Psoas muscle (tissue), 8 donors: ENCODE measurements around the gene MYRFL. TPM values are rescaled to one million over a fixed set of nuclear protein-coding genes. Genes with fewer than 3 reads are reported as not detected.

Source experiments
- ATAC-seq, 4 donors: fragments of 200-7000 bp; cut with Tn5 transposase; one replicate each; pipeline ENCODE4 v1.9.1; 2020; ENCODE audit warnings: moderate library complexity in 3 of 4, mild to moderate bottlenecking in 2 of 4
- DNase-seq, 2 donors: peaks; one replicate each; pipeline ENCODE4 v3.0.0-alpha.2; 2020
- H3K27ac ChIP-seq: fragments of 200-600 bp; one replicate; pipeline ENCODE4 v1.8.0; 2022
- H3K27me3 ChIP-seq, 3 donors: fragments of 200-600 bp in 1 of 3; one replicate each; pipeline versions ENCODE4 v1.6.1 to v1.8.0; 2013 to 2022; ENCODE audit warnings: low read length in 2 of 3, mild to moderate bottlenecking in 2 of 3, moderate library complexity in 1 of 3; ENCODE audit not compliant: insufficient read depth in 3 of 3
- H3K36me3 ChIP-seq, 2 donors: fragments of 200-600 bp in 1 of 2; one replicate each; pipeline versions ENCODE4 v1.6.1 to v1.8.0; 2013 to 2022; ENCODE audit warnings: low read depth in 1 of 2, mild to moderate bottlenecking in 1 of 2, moderate library complexity in 1 of 2; ENCODE audit not compliant: insufficient read depth in 1 of 2
- H3K4me1 ChIP-seq: fragments of 200-600 bp; one replicate; pipeline ENCODE4 v1.8.0; 2022
- H3K4me3 ChIP-seq: fragments of 200-600 bp; one replicate; pipeline ENCODE4 v1.8.0; 2022; ENCODE audit warnings: mild to moderate bottlenecking
- H3K9me3 ChIP-seq: fragments of 200-600 bp; one replicate; pipeline ENCODE4 v1.8.0; 2022
- CTCF ChIP-seq: fragments of 200-600 bp; IDR thresholded peaks from one replicate; pipeline ENCODE4 v1.8.0; 2022; ENCODE audit warnings: antibody characterized with exemption
- WGBS, 3 donors: extraction: QIAGEN DNeasy Blood & Tissue Kit; methylation state at CpG; one replicate each; pipeline versions ENCODE4 v1.1.6 to v1.1.7; 2013; 5-methylcytosine and 5-hydroxymethylcytosine counted together
- intact Hi-C, 2 donors: fragments of 100-400 bp; cut with DNase I; formaldehyde crosslinking; loops; one replicate each; pipeline versions ENCODE4 v1.11.0 to v1.14.2; 2022
- polyA plus RNA-seq, 3 donors: library from polyadenylated mRNA; stranded (reverse); fragments of 200-250 nt; gene quantifications; one replicate each; pipeline ENCODE4 v1.2.3, GENCODE V29; 2013
- total RNA-seq, 4 donors: library from RNA; stranded (reverse); fragmentation: NEBNext Ultra II Directional in 2 of 4; extraction: Animal tissue kit (Norgen Biotek cat#: 25700) in 2 of 4; gene quantifications; one replicate each; pipeline versions ENCODE4 v1.2.1 to v1.2.4, GENCODE V29; 2021 to 2023
- donor health status: healthy with polysubstance abuse.
- donor health status: DM: no; HTN: no; CAD: no; lungs with moderate emphysema.
- donor health status: Bipolar disorder and iron deficiency.
- donor health status: healthy.
- donor health status: DM: yes; HTN: yes; CAD: no.
- donor health status: DM: no; HTN: no; CAD: no.
- donor health status: DM: no; HTN: no; CAD: no.
- donor health status: DM: yes; HTN: yes; CAD: no.

MYRFL gene
- total and polyA plus RNA-seq, 7 donors: 0.06 to 0.18 (median 0.10) TPM; not detected in 3

DNA sequence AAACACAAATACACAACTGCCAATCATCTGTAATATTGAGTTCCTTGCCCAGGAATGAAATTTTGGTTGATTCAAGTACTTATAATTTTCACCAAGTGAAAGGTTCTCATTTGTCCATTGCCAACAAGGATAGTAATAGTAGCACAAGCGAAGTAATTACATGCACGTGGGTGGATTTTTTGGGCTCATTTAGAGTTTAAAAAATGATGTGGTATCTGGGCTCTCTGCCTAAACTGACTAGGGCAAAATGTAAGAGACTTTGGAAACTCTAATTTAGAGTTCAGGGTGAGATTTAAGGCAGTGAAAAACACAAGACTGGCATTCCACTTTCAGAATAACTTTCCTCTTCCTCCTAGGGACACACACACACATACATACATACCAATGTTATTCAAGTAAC is 111.7 kb downstream of the MYRFL start:
- ATAC-seq (no peak), DNase-seq (no peak)
- H3K27ac ChIP-seq: no peak overlapping the region
- WGBS, 3 donors: 27 to 40% (median 30%) methylated on average over 2 of the region's 2 CpGs
- H3K27me3 ChIP-seq: no peaks in the 10 kb centered on the region
- no peaks in the 10 kb centered on the region for H3K4me1 ChIP-seq
- no peak overlapping the region for H3K4me3 ChIP-seq
- intact Hi-C loops: no loop called here
- TF ChIP-seq CTCF: no peak
- no peaks in the 10 kb centered on the region for H3K36me3 ChIP-seq
- no peaks in the 10 kb centered on the region for H3K9me3 ChIP-seq

GRCh38 chr12:69947123-69947522 is 122.1 kb downstream of the MYRFL start:
- H3K36me3 ChIP-seq: no peaks in the 10 kb centered on the region
- H3K4me1 ChIP-seq: no peaks in the 10 kb centered on the region
- H3K4me3 ChIP-seq: no peak overlapping the region
- no peaks in the 10 kb centered on the region for H3K27me3 ChIP-seq
- intact Hi-C loops: no loop called here
- ATAC-seq (no peak), DNase-seq (no peak)
- H3K9me3 ChIP-seq: no peaks in the 10 kb centered on the region
- TF ChIP-seq CTCF: no peak
- H3K27ac ChIP-seq: no peak overlapping the region

DNA sequence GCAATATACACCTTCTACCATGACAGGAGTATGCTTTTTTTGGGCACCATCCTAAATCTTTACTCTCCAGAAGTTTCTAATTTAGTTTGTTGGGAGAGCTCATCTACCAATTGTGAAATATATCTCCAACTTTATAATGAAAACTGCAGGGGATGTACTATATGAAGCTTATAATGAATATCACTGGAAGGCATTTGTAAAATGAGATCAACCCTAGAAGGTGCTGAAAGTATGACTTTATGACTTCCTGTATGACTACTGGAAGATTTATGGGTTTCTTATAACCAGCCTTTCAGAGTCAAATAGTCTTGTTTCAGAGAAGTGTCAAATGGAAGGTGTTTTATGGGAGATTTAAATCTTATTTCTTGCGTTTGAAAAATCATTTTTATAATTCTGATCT is 122.9 kb downstream of the MYRFL start:
- no peaks in the 10 kb centered on the region for H3K27me3 ChIP-seq
- 58 to 68% (median 64%) methylated on average over 1 of the region's 1 CpG for WGBS, 3 donors
- DNase-seq (no peak), ATAC-seq (no peak)
- H3K9me3 ChIP-seq: no peaks in the 10 kb centered on the region
- intact Hi-C loops: no loop called here
- no peaks in the 10 kb centered on the region for H3K4me1 ChIP-seq
- no peak overlapping the region for H3K27ac ChIP-seq
- TF ChIP-seq CTCF: no peak
- no peaks in the 10 kb centered on the region for H3K36me3 ChIP-seq
- H3K4me3 ChIP-seq: no peak overlapping the region

- ATAC-seq (no peak), DNase-seq (no peak)
- Histone ChIP-seq H3K27ac (no peak overlapping the region), H3K4me3 (no peak overlapping the region), H3K27me3 (no peaks in the 10 kb centered on the region), H3K9me3 (no peaks in the 10 kb centered on the region), H3K36me3 (no peaks in the 10 kb centered on the region), H3K4me1 (no peaks in the 10 kb centered on the region)
- intact Hi-C loops: loop anchor here in 1 of 2 donors (1.0 kb wide), 1 partner anchor 21 kb away; no protein-coding TSS in a partner anchor
- no peak for TF ChIP-seq CTCF
Measured at GRCh38 chr12:69948851-69949250, 123.8 kb downstream of the MYRFL start.

DNA sequence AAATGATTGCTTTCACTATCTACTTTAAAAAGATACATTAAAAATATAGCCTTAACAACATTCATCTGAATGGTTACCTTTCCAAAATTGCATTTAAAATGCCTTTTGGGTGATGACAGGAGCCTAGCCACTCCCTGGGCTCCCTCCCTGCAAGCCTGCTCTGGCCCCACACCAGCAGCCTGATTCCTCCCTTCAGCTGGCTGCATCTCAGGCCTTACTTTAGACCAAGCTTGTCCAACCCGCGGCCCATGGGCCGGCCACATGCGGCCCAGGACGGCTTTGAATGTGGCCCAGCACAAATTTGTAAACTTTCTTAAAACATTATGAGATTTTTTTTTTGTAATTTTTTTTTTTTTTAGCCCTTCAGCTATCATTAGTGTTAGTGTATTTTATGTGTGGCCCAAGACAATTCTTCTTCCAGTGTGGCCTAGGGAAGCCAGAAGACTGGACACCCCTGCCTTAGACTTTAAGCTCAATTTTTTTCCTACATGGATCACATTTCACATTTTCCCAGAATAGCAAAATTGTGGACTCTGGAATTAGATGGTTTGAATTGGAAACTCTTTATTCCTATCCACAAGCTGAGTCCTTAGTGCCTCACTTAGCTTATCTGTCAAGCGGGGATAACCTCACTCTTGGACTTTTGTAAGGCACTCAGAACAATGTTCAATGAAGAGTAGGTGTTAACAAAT is 124.4 kb downstream of the MYRFL start:
- DNase-seq (peak in 1 of 2 donors; percentile 17), ATAC-seq (no peak)
- H3K9me3 ChIP-seq: no peaks in the 10 kb centered on the region
- H3K36me3 ChIP-seq: no peaks in the 10 kb centered on the region
- intact Hi-C loops: loop anchor here in 1 of 2 donors (1.0 kb wide), 1 partner anchor 21 kb away; no protein-coding TSS in a partner anchor
- TF ChIP-seq CTCF: no peak
- H3K4me1 ChIP-seq: no peaks in the 10 kb centered on the region
- H3K27me3 ChIP-seq: no peaks in the 10 kb centered on the region
- WGBS, 3 donors: 81 to 94% (median 87%) methylated on average over 6 of the region's 6 CpGs
- no peak overlapping the region for H3K4me3 ChIP-seq
- no peak overlapping the region for H3K27ac ChIP-seq
